T-helper 17 cell (primary cell): ENCODE data around the gene HOXB6. TPM values are rescaled to one million over a fixed set of nuclear protein-coding genes. Genes with fewer than 3 reads are reported as not detected.

Experiments
- ATAC-seq: fragments of 150-1000 bp; cut with Tn5 transposase; 2 replicates; pipeline ENCODE4 v1.10.0; 2021; ENCODE audit warnings: mild to moderate bottlenecking, moderate library complexity
- DNase-seq, 3 donors: peaks; one replicate each; pipeline versions ENCODE4 v3.0.0 to v3.0.0-alpha.2; 2020 to 2021
- H3K9me3 ChIP-seq: one replicate; pipeline ENCODE4 v1.7.0; 2013; ENCODE audit warnings: low read length, mild to moderate bottlenecking; ENCODE audit not compliant: control insufficient read depth, poor library complexity, severe bottlenecking
- H3K27ac Mint-ChIP-seq: one replicate; pipeline ENCODE4 v1.8.0; 2022; ENCODE audit warnings: mild to moderate bottlenecking, moderate library complexity, mixed read lengths
- H3K27me3 Mint-ChIP-seq: one replicate; pipeline ENCODE4 v1.8.0; 2022; ENCODE audit warnings: mixed read lengths
- H3K36me3 Mint-ChIP-seq: one replicate; pipeline ENCODE4 v1.8.0; 2022; ENCODE audit warnings: low read depth, mixed read lengths
- H3K4me1 Mint-ChIP-seq: one replicate; pipeline ENCODE4 v1.8.0; 2022; ENCODE audit warnings: mild to moderate bottlenecking, mixed read lengths
- H3K4me3 Mint-ChIP-seq: one replicate; pipeline ENCODE4 v1.8.0; 2022; ENCODE audit warnings: mild to moderate bottlenecking, moderate library complexity, mixed read lengths
- total RNA-seq, 4 donors: library from RNA in 2 of 4; stranded (reverse) in 2 of 4; gene quantifications; one replicate each; pipeline ENCODE4 v1.2.3 and lab custom pipeline; 2022 to 2026

Gene HOXB6
- total RNA-seq, 2 donors from 2014 or later, result not detected

DNA sequence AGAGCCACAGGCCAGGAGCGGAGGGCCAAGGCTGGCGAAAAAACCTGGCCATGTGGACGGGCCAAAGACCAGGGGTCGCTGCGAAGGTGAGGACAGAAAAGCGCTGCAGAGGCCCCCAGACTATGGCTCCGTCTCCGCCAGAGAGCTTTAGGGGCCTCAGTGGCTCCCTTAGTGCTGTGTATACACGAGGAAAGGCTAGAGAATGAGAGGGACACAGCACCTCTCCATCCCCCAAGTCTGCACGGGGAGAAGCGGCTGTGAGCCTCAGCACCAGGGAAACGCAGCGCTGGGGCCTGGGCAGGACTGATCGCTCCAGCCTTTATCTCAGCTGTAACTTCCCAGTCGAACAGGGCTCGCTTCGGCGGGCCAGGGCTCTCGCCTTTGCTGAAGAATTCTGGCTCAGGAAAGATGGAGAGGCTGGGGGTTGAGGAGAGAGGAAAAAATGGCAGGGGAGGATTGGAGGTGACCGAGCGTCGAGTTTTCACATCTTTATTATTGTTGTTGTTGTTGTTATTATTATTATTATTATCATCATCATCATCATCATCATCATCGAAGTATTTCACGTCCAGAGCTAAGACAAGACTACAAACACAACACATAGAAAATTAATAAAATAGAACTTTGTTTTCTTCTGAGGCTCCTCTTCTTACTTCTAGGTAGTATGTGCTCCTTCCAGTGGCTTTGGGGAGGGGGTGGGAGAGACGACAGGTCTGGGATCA, 9.3 kb downstream of the HOXB6 start:
- H3K36me3 Mint-ChIP-seq, result peaks cover 8% of the 10 kb centered on the region
- no peak for DNase-seq
- no peak for ATAC-seq
- H3K27ac Mint-ChIP-seq, result no peak overlapping the region
- peaks cover 93% of the 10 kb centered on the region for H3K27me3 Mint-ChIP-seq
- H3K4me3 Mint-ChIP-seq, result peak overlapping the region; percentile 70
- H3K4me1 Mint-ChIP-seq, result peaks cover 42% of the 10 kb centered on the region
- no peaks in the 10 kb centered on the region for H3K9me3 ChIP-seq

DNA sequence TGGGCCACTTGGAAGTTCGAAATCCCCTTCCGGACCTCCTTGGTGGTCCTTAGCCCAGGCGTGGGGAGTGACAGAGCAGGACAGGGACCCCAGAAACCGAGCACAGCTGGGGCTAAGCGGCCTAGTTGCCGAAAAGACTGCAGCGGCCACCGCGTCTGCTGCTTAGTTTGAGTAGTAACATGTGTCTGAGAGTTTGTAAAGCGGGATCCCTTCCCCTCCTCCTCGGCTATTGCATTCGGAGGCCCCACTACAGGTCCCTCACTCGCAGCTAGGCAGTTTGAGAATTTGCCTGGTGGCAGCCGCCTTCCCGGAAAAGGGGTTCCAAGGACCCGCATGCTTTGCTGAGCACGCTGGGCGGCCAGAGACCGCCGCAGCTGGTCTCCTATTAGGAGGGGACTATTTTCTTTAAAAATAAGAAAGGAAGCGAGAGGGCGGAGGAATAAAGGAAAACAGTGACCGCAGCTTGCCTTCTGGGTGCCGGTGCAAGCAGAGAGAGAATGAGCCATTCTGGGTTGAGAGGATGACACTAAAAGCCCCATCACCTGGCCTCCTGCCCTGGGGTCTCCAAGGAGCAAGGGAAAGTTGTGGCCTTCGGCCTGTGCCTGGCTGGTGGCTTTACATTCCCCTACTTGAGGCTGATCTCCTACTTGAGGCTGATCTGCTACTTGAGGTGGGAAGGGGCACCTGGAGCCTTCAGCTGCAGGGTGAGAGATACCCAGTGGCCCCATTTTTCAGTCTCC, 10.1 kb downstream of the HOXB6 start:
- H3K9me3 ChIP-seq, result no peaks in the 10 kb centered on the region
- Mint-ChIP-seq H3K27ac (no peak overlapping the region), H3K36me3 (peaks cover 6% of the 10 kb centered on the region), H3K27me3 (peaks cover 93% of the 10 kb centered on the region), H3K4me1 (peaks cover 42% of the 10 kb centered on the region), H3K4me3 (no peak overlapping the region)
- DNase-seq (no peak), ATAC-seq (no peak)

DNA sequence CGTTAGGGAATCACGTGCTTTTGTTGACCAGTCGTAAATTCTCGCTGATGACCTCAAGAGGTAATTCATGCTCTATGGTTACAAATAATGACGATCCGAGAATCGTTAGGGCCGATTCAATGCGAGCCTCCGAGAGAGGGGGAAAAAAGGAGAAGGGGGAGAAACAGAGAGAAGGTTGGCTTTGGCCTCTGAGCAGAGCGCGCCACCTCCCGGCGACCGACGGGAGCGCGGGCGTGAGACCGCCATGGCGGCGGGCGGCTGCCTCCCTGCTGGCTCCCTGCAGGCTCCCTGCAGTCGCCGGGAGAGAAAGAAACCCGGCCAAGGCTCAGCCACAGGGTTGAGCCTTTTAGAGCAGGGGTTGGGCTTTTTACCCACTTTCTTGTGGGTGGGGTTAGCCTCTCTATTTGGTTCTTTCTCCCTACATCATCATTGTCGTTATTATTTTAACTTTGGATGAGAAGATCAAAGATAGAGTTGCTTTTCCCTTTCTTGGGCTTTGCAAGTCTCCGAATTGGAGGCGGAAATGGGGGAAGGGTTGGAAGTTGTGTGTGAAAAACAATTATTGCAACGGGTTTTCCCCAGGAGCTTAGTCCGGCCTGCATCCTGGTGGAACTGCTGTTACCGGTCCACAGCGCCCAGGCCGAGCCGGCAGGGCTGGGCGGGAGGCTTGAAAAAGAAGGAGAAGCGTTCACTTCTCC, 10.8 kb downstream of the HOXB6 start:
- peak; percentile 77 for ATAC-seq
- H3K9me3 ChIP-seq, result no peaks in the 10 kb centered on the region
- peaks cover 42% of the 10 kb centered on the region for H3K4me1 Mint-ChIP-seq

DNA sequence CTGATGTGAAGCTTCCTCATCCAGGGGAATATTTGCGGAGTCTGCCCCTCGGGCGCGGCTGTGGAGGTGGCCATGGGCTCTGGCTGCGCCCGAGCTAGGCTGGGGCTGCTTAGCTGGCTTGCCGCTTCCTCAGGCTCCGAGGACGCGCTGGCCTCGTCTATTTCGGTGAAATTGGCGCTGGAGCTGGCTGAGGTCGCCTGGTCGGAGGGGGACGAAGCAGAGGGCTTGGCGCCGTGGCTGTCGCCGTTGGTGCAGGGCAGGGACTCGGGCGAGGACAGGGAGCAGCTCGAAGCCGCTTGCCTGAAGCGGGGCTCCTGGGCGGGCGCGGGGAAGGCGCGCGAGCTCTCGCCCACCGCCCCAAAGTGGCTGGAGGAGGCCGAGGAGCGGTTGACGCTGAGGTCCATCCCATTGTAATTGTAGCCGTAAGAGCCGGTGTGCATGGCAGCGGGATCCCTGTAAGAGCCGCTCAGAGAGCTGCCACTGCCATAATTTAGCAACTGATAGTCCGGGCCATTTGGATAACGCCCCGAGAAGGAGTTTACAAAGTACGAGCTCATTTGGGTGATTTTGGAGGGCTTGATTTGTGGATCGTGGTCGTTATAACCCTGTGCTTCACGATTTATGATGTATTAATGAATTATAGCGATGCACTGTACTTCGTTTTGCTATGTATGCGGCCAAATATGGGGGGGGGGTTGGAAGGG, 11.5 kb downstream of the HOXB6 start, which contains the start of gene HOXB5:
HOXB5 (minus strand) TSS at position 654 of the 704 bp plus-strand sequence; CDS start at position 557, 97 bp downstream.
- no peaks in the 10 kb centered on the region for H3K9me3 ChIP-seq
- no peak for DNase-seq
- ATAC-seq, result peak; percentile 32
- H3K27ac Mint-ChIP-seq, result peak within 1 kb of the TSS; percentile 49
- peak within 1 kb of the TSS; percentile 88 for H3K4me3 Mint-ChIP-seq
- peaks cover 40% of the 10 kb centered on the region for H3K4me1 Mint-ChIP-seq
- peaks cover 6% of the 10 kb centered on the region for H3K36me3 Mint-ChIP-seq
- peaks cover 93% of the 10 kb centered on the region for H3K27me3 Mint-ChIP-seq

More for the DNA sequence above, 10.8 kb downstream of the HOXB6 start:
- H3K27ac Mint-ChIP-seq, result no peak overlapping the region
- H3K27me3 Mint-ChIP-seq, result peaks cover 93% of the 10 kb centered on the region
- H3K36me3 Mint-ChIP-seq, result peaks cover 6% of the 10 kb centered on the region
- DNase-seq, result peak; percentile 74 to 85 (median 78)
- peak overlapping the region; percentile 88 for H3K4me3 Mint-ChIP-seq

DNA sequence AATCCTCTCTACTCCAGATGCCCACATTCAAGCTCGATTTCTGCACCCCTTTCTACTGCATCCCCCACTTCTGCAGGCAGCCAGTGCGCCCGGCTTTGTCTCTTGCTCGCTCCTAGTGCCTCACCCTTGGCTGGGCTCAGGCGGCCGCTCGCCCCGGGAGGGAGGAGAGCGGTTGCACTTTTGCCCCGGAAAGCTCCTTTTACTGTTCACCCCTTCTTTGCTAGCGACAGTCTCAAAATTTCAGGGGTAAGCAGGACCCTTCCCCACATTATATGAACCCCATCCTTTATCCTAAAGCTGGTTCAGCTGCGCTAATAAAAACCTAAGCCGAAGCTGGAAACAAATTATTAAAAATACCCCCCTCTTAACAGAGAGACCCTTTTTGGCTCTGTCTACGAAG, 12.2 kb downstream of the HOXB6 start:
- Mint-ChIP-seq H3K4me3 (peak overlapping the region; percentile 88), H3K27me3 (peaks cover 93% of the 10 kb centered on the region), H3K4me1 (peaks cover 36% of the 10 kb centered on the region), H3K27ac (peak overlapping the region; percentile 49), H3K36me3 (peaks cover 5% of the 10 kb centered on the region)
- no peak for DNase-seq
- ATAC-seq, result peak; percentile 28
- H3K9me3 ChIP-seq, result no peaks in the 10 kb centered on the region

DNA sequence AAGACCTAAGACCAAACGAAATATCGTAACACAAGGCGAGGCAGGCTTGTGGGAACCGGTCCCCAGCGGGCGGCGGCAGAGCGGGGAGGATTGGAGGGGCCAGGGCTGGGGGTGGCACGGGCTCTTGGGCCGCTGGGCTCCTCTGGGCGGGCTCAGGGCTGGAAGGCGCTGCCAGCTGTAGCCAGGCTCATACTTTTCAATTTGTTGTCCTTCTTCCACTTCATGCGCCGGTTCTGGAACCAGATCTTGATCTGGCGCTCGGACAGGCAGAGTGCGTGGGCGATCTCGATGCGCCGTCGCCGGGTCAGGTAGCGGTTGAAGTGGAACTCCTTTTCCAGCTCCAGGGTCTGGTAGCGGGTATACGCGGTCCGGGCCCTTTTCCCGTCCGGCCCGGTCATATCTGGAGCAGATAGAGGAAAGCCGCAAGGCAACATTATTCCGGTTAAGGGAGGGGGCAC, 12.7 kb downstream of the HOXB6 start:
- Mint-ChIP-seq H3K4me1 (peaks cover 33% of the 10 kb centered on the region), H3K4me3 (peak overlapping the region; percentile 12), H3K27ac (no peak overlapping the region), H3K27me3 (peaks cover 93% of the 10 kb centered on the region), H3K36me3 (peaks cover 4% of the 10 kb centered on the region)
- DNase-seq (no peak), ATAC-seq (no peak)
- no peaks in the 10 kb centered on the region for H3K9me3 ChIP-seq

DNA sequence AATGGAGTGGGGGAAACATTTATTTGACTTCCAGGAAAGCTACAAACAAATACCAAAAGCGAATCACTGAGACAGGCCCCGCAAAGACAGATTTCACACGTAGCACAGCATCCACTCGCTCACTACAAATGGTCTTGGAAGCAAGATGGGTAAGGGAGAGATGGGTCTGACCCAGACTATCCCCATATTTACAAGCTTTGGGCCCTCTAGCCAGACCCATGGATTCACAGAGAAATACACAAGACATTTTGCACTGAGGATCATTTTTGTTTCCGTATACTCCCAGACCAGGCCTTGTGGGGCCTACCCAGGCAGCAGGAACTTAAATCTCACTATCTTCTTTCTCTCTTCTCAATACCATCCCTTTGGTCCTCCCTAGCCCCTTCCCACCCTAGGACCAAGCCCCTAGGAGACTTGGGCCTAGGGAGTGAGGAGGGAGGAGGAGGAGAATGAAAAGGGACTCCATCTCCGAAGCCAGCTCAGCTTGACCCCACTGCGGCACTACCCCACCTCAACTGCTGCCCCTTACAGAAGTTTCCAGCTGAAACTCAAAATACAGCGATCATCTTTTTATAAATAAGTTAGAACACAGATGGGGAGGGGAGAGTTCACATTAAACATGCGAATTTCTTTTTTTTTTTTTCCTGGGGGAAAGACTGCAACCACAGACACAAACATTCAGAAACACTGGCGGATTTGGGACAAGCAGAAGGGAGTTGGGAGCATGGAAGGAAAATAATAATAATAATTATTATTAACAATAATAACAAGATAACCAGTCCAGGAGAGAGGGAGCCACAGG, 13.3 kb downstream of the HOXB6 start:
- H3K27ac Mint-ChIP-seq, result no peak overlapping the region
- ATAC-seq (no peak), DNase-seq (no peak)
- peaks cover 3% of the 10 kb centered on the region for H3K36me3 Mint-ChIP-seq
- H3K9me3 ChIP-seq, result no peaks in the 10 kb centered on the region
- peaks cover 93% of the 10 kb centered on the region for H3K27me3 Mint-ChIP-seq
- H3K4me3 Mint-ChIP-seq, result peak overlapping the region; percentile 12
- peaks cover 27% of the 10 kb centered on the region for H3K4me1 Mint-ChIP-seq

DNA sequence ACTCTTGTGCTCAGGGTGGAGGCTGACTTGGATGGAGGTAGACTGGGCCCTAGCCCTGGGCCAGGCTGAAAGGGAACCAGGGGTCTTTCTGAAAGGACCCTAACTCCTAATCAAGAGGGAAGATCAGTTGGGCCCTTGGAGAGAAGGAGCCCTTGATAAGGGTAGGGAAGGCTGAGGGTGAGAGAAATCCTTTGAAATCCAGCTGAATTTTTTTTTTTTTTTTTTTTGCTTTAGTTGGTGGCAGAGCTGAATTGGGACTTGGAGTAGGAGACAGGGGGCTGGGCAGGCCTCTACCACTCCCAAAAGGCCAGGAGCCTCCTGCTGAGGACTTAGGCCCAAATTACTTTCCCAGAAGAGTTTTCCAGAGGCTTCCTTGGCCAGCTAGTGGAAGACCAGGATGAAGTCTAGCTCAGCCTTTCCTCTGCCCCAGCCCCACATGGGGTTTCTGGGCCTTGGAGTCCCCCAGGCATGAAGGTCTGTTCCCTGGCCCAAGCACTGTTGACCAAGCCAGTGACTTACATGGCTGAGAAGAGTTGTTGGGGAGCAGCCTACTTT, 14.1 kb downstream of the HOXB6 start:
- H3K9me3 ChIP-seq, result no peaks in the 10 kb centered on the region
- H3K4me3 Mint-ChIP-seq, result no peak overlapping the region
- H3K27ac Mint-ChIP-seq, result peak overlapping the region; percentile 11
- peaks cover 2% of the 10 kb centered on the region for H3K36me3 Mint-ChIP-seq
- ATAC-seq, result no peak
- H3K27me3 Mint-ChIP-seq, result peaks cover 93% of the 10 kb centered on the region
- peaks cover 28% of the 10 kb centered on the region for H3K4me1 Mint-ChIP-seq
- DNase-seq, result no peak

DNA sequence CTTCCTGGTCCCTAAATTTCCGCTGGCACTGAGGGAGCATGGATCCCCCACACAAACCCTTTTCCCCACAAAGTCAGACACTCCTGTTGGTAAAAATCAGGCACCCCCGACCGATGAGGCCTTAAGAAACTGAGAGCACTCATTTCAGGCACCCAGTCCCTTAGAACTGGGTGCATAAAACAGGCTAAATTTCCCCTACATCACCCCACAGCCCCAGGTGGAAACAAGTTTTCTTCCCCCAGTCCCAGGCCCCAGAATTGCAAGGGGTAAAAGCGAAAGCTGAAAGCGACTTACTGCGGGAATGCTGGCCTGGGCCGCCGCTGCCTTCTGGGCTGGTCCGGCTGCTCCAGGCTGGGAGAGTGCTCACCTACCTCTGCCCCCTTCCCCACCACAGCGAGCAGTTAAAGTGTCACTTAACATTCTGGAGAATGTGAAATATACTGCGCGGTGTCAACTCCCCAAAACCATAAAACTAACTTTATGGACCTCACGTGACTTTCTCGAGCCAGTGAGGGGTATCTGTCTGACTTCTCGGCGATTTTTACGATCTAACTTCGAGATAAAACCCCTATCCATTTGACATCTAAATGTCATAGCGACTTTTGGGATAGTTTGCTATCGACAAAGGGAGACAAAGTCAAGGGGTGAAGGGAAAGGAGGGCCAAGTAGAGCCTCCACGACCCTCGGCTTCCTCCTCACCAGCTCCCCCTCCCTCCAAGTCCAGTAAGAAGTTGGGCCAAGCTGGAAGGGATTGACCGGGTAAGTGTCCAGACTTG, 14.8 kb downstream of the HOXB6 start, which contains the start of gene HOXB3:
HOXB3 (minus strand) TSS at position 411 of the 776 bp plus-strand sequence. CDS start 37,767 bp downstream, outside the sequence.
- DNase-seq (no peak), ATAC-seq (no peak)
- Mint-ChIP-seq H3K4me3 (no peak within 1 kb of the TSS), H3K36me3 (peaks cover 2% of the 10 kb centered on the region), H3K27ac (peak within 1 kb of the TSS; percentile 11), H3K4me1 (peaks cover 35% of the 10 kb centered on the region), H3K27me3 (peaks cover 93% of the 10 kb centered on the region)
- H3K9me3 ChIP-seq, result no peaks in the 10 kb centered on the region

DNA sequence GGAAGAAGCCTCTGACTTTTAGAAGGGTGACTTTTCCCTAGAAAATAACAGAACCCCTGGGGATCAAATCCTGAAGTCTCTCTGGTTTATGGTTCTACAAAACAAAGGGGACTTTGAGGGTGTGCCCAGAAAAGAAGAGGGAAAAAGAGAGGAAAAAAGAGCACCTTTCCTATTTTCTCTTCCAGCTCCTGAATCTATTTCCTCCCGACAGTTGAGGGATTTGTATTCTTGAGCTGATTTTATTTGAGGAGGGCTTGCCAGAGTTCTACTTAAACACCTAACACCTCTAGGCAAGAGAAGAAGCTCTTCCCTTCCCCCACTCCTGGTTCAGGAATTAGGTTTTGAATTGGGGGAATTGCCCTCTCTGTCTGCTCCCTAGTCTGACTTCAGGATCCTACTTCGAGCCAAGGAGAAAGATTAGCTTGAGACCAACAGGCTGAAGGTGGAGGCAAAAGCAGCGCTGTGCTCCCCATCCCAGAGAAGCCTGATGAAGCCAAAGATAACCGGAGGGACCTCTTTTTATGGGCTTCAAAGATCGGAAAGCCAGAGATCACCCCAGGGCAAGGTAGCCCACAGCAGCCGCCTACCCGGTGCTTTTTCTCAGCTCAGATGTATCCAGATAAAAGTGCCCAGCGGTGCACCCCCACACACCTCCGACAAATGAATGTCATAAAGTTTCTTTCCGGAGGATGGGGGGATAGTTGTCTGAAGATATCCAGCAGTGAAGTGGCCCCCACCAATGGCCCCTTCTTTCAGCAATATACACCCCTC, 15.5 kb downstream of the HOXB6 start:
- no peaks in the 10 kb centered on the region for H3K9me3 ChIP-seq
- ATAC-seq (no peak), DNase-seq (no peak)
- peaks cover 88% of the 10 kb centered on the region for H3K27me3 Mint-ChIP-seq
- H3K4me1 Mint-ChIP-seq, result peaks cover 40% of the 10 kb centered on the region
- H3K27ac Mint-ChIP-seq, result no peak overlapping the region
- no peak overlapping the region for H3K4me3 Mint-ChIP-seq
- peaks cover 2% of the 10 kb centered on the region for H3K36me3 Mint-ChIP-seq

DNA sequence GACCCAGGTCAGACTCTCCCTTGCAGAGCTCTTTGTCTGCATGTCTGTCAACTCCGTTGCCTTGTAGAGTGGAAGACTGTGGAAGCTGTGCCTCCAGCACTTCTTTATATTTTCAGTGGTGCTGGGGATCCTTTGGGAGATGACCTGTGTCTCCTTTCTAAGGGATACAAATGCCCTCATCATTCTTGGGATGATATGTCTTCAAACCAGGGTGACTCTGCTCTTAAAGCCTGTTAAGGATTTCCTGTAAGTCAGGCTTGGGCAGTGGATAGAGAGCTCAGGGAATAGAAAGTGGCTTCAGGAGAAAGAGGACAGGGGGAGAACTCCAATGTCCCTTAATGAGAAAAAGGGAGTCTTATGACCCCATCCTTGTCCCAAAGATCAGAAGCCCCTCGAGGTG, 16.3 kb downstream of the HOXB6 start:
- ATAC-seq (no peak), DNase-seq (no peak)
- no peaks in the 10 kb centered on the region for H3K9me3 ChIP-seq
- H3K4me1 Mint-ChIP-seq, result peaks cover 34% of the 10 kb centered on the region
- H3K36me3 Mint-ChIP-seq, result peaks cover 2% of the 10 kb centered on the region
- peaks cover 90% of the 10 kb centered on the region for H3K27me3 Mint-ChIP-seq
- no peak overlapping the region for H3K27ac Mint-ChIP-seq
- no peak overlapping the region for H3K4me3 Mint-ChIP-seq
